Progenitor cell of endocrine pancreas (in vitro differentiated cells): ENCODE results near the gene TBPL2. TPM values are rescaled to one million over a fixed set of nuclear protein-coding genes. Genes with fewer than 3 reads are reported as not detected.

ENCODE experiments used
- DNase-seq: peaks from one replicate; pipeline ENCODE4 v3.0.0; 2021; ENCODE audit warnings: low spot score; ENCODE audit not compliant: unreplicated experiment
- H3K27ac Mint-ChIP-seq: 2 replicates; pipeline ENCODE4 v1.8.0; 2021; ENCODE audit warnings: mild to moderate bottlenecking, moderate library complexity, mixed read lengths
- H3K27me3 Mint-ChIP-seq: 2 replicates; pipeline ENCODE4 v1.8.0; 2021; ENCODE audit warnings: mixed read lengths
- H3K36me3 Mint-ChIP-seq: 2 replicates; pipeline ENCODE4 v1.8.0; 2022; ENCODE audit warnings: mixed read lengths; ENCODE audit not compliant: insufficient read depth
- H3K4me1 Mint-ChIP-seq: 2 replicates; pipeline ENCODE4 v1.8.0; 2021; ENCODE audit warnings: low read depth, mixed read lengths
- H3K4me3 Mint-ChIP-seq: 2 replicates; pipeline ENCODE4 v1.8.0; 2021; ENCODE audit warnings: low read depth, mild to moderate bottlenecking, moderate library complexity, mixed read lengths
- H3K9me3 Mint-ChIP-seq: 2 replicates; pipeline ENCODE4 v1.8.0; 2021; ENCODE audit warnings: low read depth, mixed read lengths
- total RNA-seq: library from RNA; stranded (reverse); gene quantifications from 2 replicates; pipeline ENCODE4 v1.2.1, GENCODE V29; 2021
- TF ChIP-seq, protein P1 (sequence below): fragments of 200-600 bp; sonication (generic); IDR thresholded peaks from one replicate; pipeline ENCODE4 v1.5.0; 2021; ENCODE audit warnings: antibody characterized with exemption, mild to moderate bottlenecking; ENCODE audit not compliant: unreplicated experiment

Gene TBPL2
- total RNA-seq, 1 donor from 2014 or later, result not detected

DNA sequence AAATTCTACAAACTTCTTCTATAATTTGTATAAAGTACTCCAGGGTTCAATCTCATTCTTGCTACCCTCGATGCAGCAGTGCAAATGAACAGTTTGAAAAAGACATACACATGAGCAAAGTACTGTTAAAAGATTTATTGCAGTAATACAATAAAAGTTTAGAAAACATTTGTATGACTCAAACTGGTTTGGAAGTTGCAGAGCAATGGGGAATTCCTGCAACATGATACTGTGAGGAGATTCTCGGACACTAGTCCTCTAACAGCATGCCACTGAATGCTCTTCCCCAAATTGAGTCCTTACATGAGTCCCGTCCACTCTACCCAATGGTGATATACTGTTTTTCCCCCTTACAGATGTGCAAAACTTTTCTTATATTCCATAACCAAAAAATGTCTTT, 74.1 kb downstream of the TBPL2 start:
- no peaks in the 10 kb centered on the region for H3K27me3 Mint-ChIP-seq
- no peaks in the 10 kb centered on the region for H3K4me1 Mint-ChIP-seq
- no peak overlapping the region for H3K27ac Mint-ChIP-seq
- peaks cover 15% of the 10 kb centered on the region for H3K36me3 Mint-ChIP-seq
- no peak overlapping the region for H3K4me3 Mint-ChIP-seq
- TF ChIP-seq, protein P1, sequence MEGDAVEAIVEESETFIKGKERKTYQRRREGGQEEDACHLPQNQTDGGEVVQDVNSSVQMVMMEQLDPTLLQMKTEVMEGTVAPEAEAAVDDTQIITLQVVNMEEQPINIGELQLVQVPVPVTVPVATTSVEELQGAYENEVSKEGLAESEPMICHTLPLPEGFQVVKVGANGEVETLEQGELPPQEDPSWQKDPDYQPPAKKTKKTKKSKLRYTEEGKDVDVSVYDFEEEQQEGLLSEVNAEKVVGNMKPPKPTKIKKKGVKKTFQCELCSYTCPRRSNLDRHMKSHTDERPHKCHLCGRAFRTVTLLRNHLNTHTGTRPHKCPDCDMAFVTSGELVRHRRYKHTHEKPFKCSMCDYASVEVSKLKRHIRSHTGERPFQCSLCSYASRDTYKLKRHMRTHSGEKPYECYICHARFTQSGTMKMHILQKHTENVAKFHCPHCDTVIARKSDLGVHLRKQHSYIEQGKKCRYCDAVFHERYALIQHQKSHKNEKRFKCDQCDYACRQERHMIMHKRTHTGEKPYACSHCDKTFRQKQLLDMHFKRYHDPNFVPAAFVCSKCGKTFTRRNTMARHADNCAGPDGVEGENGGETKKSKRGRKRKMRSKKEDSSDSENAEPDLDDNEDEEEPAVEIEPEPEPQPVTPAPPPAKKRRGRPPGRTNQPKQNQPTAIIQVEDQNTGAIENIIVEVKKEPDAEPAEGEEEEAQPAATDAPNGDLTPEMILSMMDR, result no peak
- no peak for DNase-seq
- H3K9me3 Mint-ChIP-seq, result no peaks in the 10 kb centered on the region

Other genes with a start within 250 kb of the TBPL2 start
- 31.2 and 32.9 TPM in 2 replicates for gene DLGAP5, start 249.0 kb downstream of the TBPL2 start, total RNA-seq
- 32.1 and 32.4 TPM in 2 replicates for gene FBXO34, start 169.2 kb downstream of the TBPL2 start, total RNA-seq
- 14.9 and 15.0 TPM in 2 replicates for gene ATG14, start 28.8 kb downstream of the TBPL2 start, total RNA-seq
- gene KTN1, start 139.6 kb upstream of the TBPL2 start, total RNA-seq, result 155 and 158 TPM in 2 replicates